Breast epithelium (tissue), 4 donors: ENCODE data around the gene SMYD4. TPM values are rescaled to one million over a fixed set of nuclear protein-coding genes. Genes with fewer than 3 reads are reported as not detected.
"Not testable (repeated sequence)": the region's sequence is repeated elsewhere in the genome, so short reads cannot be mapped to it uniquely, and the experiment has no call there.

Experiments
- DNase-seq, 2 donors: peaks; one replicate each; pipeline ENCODE4 v3.0.0-alpha.2; 2019; ENCODE audit warnings: low spot score in 2 of 2
- H3K27ac ChIP-seq, 2 donors: fragments of 200-600 bp; sonication (generic) in 1 of 2; one replicate each; pipeline ENCODE4 v1.5.1; 2016 to 2019; ENCODE audit warnings: mild to moderate bottlenecking in 1 of 2
- H3K27me3 ChIP-seq, 2 donors: fragments of 200-600 bp; sonication (generic) in 1 of 2; one replicate each; pipeline versions ENCODE4 v1.5.1 to v1.6.0; 2017 to 2019; ENCODE audit warnings: control low read depth in 1 of 2, mild to moderate bottlenecking in 1 of 2
- H3K36me3 ChIP-seq: fragments of 200-600 bp; one replicate; pipeline ENCODE4 v1.5.1; 2019
- H3K4me1 ChIP-seq, 2 donors: fragments of 200-600 bp; sonication (generic); one replicate each; pipeline ENCODE4 v1.5.1; 2016 to 2019; ENCODE audit warnings: control low read depth in 1 of 2
- H3K4me3 ChIP-seq, 3 donors: fragments of 200-600 bp; sonication (generic); 1 replicate in 2 of 3; 2 replicates in 1 of 3; pipeline ENCODE4 v1.5.1; 2016 to 2019; ENCODE audit warnings: mild to moderate bottlenecking in 3 of 3, moderate library complexity in 2 of 3
- H3K9me3 ChIP-seq, 2 donors: fragments of 200-600 bp; sonication (generic) in 1 of 2; one replicate each; pipeline ENCODE4 v1.5.1; 2016 to 2019; ENCODE audit warnings: control low read depth in 1 of 2
- POLR2A ChIP-seq: fragments of 450-650 bp; IDR thresholded peaks from one replicate; pipeline ENCODE4 v1.6.1; 2016; ENCODE audit warnings: antibody characterized with exemption, mild to moderate bottlenecking, moderate library complexity
- POLR2AphosphoS5 ChIP-seq, 3 donors: sonication (generic); formaldehyde crosslinking; IDR thresholded peaks; one replicate each; pipeline ENCODE4 v1.6.1; 2017; ENCODE audit warnings: antibody characterized with exemption in 3 of 3
- intact Hi-C: fragments of 100-400 bp; cut with DNase I; formaldehyde crosslinking; loops from one replicate; pipeline ENCODE4 v1.15.1; 2023; ENCODE audit warnings: low total_unique reads
- total RNA-seq, 3 donors: library from RNA; depleted of rRNA; stranded (reverse); fragments of >200 nt; gene quantifications; one replicate each; pipeline ENCODE4 v1.1.0, GENCODE V29; 2016
- TF ChIP-seq, protein P1 (sequence below), 3 donors: fragments of 450-650 bp; IDR thresholded peaks; one replicate each; pipeline ENCODE4 v1.5.1; 2016 to 2017; ENCODE audit warnings: antibody characterized with exemption in 3 of 3, mild to moderate bottlenecking in 3 of 3, moderate library complexity in 3 of 3

The SMYD4 gene
- total RNA-seq, 3 donors from 2014 or later = 16.0 to 20.3 (median 18.7) TPM

DNA sequence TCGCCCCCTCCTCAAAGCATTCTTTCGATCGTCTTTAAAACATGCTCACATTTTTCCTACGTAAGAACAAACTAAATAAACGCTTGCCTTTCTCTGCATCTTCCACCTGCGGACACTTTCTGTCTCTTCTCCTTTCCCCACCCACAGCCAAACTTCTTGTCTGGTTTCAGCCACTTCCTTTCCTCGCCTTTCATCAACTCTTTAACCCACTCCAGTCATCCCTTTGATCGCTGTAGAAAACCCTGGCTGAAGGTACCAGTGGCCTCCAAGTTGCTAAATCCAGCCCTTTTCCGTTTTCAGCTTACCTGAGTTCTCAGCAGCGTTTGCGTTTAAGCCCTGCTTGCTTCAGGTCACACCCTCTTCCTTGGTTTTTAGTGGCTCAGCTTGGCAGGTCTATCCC lies 586 bp upstream of the SMYD4 start:
- TF ChIP-seq POLR2A (no peak), POLR2AphosphoS5 (IDR thresholded peaks at IDR 0.05) (no peak)
- TF ChIP-seq, protein P1, sequence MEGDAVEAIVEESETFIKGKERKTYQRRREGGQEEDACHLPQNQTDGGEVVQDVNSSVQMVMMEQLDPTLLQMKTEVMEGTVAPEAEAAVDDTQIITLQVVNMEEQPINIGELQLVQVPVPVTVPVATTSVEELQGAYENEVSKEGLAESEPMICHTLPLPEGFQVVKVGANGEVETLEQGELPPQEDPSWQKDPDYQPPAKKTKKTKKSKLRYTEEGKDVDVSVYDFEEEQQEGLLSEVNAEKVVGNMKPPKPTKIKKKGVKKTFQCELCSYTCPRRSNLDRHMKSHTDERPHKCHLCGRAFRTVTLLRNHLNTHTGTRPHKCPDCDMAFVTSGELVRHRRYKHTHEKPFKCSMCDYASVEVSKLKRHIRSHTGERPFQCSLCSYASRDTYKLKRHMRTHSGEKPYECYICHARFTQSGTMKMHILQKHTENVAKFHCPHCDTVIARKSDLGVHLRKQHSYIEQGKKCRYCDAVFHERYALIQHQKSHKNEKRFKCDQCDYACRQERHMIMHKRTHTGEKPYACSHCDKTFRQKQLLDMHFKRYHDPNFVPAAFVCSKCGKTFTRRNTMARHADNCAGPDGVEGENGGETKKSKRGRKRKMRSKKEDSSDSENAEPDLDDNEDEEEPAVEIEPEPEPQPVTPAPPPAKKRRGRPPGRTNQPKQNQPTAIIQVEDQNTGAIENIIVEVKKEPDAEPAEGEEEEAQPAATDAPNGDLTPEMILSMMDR (IDR thresholded peaks at IDR 0.05) = no peak
- H3K36me3 ChIP-seq = no peaks in the 10 kb centered on the region
- no peak for DNase-seq
- no peaks in the 10 kb centered on the region for H3K9me3 ChIP-seq
- H3K27ac ChIP-seq = peak overlapping the region; percentile 89 to 95
- no peaks in the 10 kb centered on the region for H3K27me3 ChIP-seq
- peak overlapping the region; percentile 68 to 97 (median 91) for H3K4me3 ChIP-seq
- intact Hi-C loops = no loop called here
- no peaks in the 10 kb centered on the region for H3K4me1 ChIP-seq

DNA sequence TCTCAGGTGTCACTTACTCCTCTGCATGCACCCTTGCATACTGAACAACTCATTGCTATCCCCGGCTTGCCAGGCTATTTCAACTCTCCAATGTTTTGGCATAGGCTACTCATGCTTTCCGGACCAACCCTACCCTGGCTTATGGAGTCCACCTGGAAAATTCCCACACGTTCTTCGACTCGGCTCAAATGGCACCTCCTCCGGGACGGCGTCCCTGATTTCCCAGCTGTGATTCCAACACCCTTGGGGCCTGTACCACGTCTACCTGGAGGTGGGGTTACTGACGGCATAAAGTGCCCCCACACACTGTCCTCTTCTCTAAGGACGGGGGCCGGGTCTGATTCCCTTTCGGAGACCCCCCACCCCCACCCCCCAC lies 498 bp downstream of the SMYD4 start:
- intact Hi-C loops = no loop called here
- DNase-seq = peak in 1 of 2 donors; percentile 23
- no peaks in the 10 kb centered on the region for H3K27me3 ChIP-seq
- peak overlapping the region; percentile 68 to 97 (median 91) for H3K4me3 ChIP-seq
- H3K27ac ChIP-seq = peak overlapping the region; percentile 89 to 95
- no peaks in the 10 kb centered on the region for H3K9me3 ChIP-seq
- H3K4me1 ChIP-seq = no peaks in the 10 kb centered on the region
- H3K36me3 ChIP-seq = no peaks in the 10 kb centered on the region
- TF ChIP-seq POLR2A (no peak), POLR2AphosphoS5 (IDR thresholded peaks at IDR 0.05) (no peak)
- TF ChIP-seq, protein P1 (IDR thresholded peaks at IDR 0.05) = no peak

DNA sequence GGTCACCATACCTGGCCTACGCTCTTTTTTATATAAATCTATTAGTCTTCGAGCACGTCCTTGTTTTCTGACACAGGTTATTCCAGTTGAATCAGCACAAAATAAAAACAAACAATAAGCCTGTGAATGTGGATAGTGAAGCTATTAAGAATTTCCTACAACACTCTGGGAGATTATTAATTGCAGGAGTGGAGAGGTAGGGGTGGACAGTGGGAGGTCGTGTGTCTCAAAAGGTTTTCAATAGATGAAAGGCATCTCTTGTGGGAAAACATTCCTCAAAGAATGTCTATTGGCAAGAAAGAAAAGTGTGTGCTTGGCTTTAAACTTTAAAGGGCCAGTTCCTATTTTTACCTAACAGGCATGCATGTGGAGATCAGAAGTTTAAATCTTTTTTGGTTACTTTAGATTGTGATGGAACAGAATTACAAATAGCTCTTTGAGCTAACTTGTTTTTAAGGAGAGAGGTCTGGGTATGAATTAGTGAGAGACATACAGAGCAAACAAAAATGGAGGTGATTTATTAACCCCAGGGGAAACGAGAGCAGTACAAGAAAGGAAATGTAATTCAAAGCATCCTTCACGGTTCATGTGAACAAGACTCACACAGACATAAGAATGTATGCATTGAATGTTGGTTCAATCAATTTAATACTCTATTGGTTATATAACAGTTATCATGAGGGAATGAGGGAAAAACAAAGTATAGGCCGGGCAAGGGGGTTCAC lies 9.0 kb downstream of the SMYD4 start:
- DNase-seq = no peak
- no peak for TF ChIP-seq POLR2AphosphoS5 (IDR thresholded peaks at IDR 0.05)
- TF ChIP-seq, protein P1 (IDR thresholded peaks at IDR 0.05) = no peak
- no peak for TF ChIP-seq POLR2A
- Histone ChIP-seq H3K4me3 (no peak overlapping the region), H3K27ac (no peak overlapping the region), H3K36me3 (no peaks in the 10 kb centered on the region), H3K4me1 (no peaks in the 10 kb centered on the region), H3K27me3 (no peaks in the 10 kb centered on the region), H3K9me3 (no peaks in the 10 kb centered on the region)
- intact Hi-C loops = no loop called here

DNA sequence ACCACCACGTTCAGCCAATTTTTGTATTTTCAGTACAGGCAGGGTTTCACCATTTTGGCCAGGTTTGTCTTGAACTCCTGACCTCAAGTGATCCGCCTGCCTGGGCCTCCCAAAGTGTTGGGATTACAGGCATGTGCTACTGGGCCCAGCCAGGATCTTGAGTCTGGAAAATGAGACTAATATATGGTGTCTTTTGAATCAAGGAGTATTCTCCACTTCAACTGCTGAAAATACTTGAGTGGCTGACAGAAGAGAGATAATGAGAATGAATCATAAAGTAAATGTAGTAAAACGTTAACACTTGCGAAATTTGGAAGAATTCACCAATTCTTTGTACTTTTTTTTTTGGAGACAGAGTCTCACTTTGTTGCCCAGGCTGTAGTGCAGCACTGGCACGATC lies 16.6 kb downstream of the SMYD4 start:
- intact Hi-C loops = no loop called here
- Histone ChIP-seq H3K27ac (no peak overlapping the region), H3K4me1 (no peaks in the 10 kb centered on the region), H3K4me3 (no peak overlapping the region), H3K9me3 (no peaks in the 10 kb centered on the region), H3K36me3 (no peaks in the 10 kb centered on the region), H3K27me3 (no peaks in the 10 kb centered on the region)
- peak in 1 of 2 donors; percentile 24 for DNase-seq
- TF ChIP-seq, protein P1 (IDR thresholded peaks at IDR 0.05) = no peak
- no peak for TF ChIP-seq POLR2A

DNA sequence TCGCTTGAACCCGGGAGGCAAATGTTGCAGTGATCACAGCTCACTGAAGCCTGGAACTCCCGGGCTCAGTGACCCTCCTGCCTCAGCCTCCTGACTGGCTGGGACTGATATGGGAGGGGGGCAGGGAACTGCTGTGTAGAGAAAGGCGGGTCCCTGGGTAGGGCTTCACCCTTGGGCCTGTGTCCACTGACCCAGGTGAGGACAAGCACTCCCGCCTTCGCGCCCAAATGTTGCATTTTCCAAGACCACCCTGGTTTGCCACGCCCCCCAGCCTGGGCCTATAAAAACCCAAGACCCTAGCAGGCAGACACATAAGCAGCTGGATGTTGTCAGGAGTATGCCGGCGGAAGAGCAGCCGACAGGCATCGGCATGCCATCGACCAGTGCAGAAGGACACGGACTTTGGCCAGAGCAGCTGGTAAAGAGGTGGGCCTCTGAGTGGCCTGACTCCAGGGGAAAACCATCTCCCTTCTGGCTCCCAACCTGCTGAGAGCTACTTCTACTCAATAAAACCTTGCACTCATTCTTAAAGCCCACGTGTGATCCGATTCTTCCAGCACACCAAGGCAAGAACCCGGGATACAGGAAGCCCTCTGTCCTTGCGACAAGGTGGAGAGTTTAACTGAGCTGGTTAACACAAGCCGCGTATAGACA lies 19.1 kb downstream of the SMYD4 start:
- Histone ChIP-seq H3K27ac (no peak overlapping the region), H3K27me3 (no peaks in the 10 kb centered on the region), H3K4me3 (no peak overlapping the region), H3K36me3 (no peaks in the 10 kb centered on the region), H3K4me1 (no peaks in the 10 kb centered on the region), H3K9me3 (no peaks in the 10 kb centered on the region)
- TF ChIP-seq POLR2AphosphoS5 (IDR thresholded peaks at IDR 0.05) = no peak
- TF ChIP-seq, protein P1 (IDR thresholded peaks at IDR 0.05) = no peak
- no peak for TF ChIP-seq POLR2A
- intact Hi-C loops = no loop called here
- peak in 1 of 2 donors; percentile 36 for DNase-seq

DNA sequence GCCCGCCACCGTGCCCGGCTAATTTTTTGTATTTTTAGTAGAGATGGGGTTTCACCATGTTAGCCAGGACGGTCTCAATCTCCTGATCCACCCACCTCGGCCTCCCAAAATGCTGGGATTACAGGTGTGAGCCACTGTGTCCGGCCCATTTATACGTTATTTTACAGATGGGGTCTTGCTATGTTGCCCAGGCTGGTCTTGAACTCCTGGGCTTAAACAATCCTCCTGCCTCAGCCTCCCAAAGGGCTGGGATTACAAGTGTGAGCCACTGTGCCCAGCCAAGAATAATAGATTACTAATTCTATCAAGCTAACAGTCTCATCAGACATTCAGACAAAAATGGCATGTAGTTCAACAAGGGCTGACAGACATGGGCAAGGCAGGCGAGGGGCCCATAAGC lies 19.9 kb downstream of the SMYD4 start:
- DNase-seq, H3K4me1 ChIP-seq, H3K4me3 ChIP-seq, H3K27me3 ChIP-seq, H3K36me3 ChIP-seq, intact Hi-C loops, H3K27ac ChIP-seq, H3K9me3 ChIP-seq: not testable (repeated sequence)
